ENCODE results near the gene SHC2.
"Not testable (repeated sequence)": the region's sequence is repeated elsewhere in the genome, so short reads cannot be mapped to it uniquely, and the experiment has no call there.

The SHC2 gene

GRCh38 chr19:387777-388176 lies 73.1 kb downstream of the SHC2 start:
- DNase-seq, result no peak

- DNase-seq, result not testable (repeated sequence)
These were observed 74.1 kb downstream of the SHC2 start for GRCh38 chr19:386632-387301.

DNA sequence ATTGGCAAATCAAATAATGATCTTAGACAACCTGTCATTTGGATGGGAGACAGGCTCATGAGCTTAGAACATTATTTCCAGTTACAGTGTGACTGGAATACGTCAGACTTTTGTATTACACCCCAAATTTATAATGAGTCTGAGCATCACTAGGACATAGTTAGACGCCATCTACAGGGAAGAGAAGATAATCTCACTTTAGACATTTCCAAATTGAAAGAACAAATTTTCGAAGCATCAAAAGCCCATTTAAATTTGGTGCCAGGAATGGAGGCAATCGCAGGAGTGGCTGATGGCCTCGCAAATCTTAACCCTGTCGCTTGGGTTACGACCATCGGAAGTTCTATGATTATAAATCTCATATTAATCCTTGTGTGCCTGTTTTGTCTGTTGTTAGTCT lies 74.6 kb downstream of the SHC2 start:
- not testable (repeated sequence) for DNase-seq

GRCh38 chr19:384799-385169 lies 76.0 kb downstream of the SHC2 start:
- DNase-seq, result no peak

DNA sequence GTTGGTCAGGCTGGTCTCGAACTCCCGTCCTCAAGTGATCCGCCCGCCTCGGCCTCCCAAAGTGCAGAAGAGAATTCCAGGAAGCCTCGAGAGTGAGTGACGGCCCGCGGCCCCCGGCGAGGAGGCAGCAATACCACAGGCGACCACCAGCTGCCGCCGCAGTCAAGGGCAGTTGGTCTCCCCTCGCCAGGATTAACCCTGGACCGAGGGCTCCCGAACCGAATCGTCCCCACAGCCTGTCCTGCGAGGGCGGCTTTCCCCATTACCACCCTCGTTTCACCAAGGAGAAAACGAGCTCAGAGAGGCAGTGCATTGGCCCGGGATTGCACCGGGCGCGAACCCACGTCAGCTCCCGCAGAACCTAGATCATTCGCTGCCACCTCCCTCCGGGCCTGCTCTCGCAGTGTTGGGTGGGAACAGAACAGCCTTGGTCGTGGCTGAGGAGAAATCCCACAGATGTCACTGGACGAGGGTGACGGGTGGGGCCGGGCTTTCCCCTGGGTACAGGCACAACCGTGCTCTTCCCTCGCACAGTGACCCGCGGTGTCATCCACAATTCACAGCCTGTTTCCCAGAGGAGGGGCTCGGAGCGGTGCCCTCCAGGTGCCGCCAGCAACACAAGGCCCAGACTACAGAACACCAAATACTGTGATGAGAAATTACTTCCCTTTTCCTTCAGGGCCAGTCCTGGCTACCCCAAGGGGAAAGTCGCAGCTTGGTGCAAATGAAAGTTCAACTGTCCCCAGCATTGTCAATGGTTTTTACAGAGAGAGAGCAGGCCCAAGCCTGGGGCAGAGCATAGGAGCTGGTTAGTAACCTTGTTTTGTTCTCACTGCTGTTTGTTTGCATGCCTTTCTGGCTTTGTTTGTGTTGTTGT lies 76.7 kb downstream of the SHC2 start:
- DNase-seq, result no peak

- no peak for DNase-seq
These were observed 77.8 kb downstream of the SHC2 start for GRCh38 chr19:383040-383439.

GRCh38 chr19:382578-382977 lies 78.3 kb downstream of the SHC2 start:
- DNase-seq, result peak; percentile 17

DNA sequence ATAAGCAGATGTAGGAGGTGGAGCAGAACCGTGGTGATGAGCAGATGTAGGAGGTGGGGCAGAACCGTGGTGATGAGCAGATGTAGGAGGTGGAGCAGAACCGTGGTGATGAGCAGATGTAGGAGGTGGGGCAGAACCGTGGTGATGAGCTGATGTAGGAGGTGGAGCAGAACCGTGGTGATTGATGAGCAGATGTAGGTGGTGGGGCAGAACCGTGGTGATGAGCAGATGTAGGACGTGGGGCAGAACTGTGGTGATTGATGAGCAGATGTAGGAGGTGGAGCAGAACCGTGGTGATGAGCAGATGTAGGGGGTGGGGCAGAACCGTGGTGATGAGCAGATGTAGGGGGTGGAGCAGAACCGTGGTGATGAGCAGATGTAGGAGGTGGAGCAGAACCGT lies 78.9 kb downstream of the SHC2 start:
- DNase-seq, result not testable (repeated sequence)

- DNase-seq, result not testable (repeated sequence)
These were observed 80.1 kb downstream of the SHC2 start for GRCh38 chr19:380618-381219.

DNA sequence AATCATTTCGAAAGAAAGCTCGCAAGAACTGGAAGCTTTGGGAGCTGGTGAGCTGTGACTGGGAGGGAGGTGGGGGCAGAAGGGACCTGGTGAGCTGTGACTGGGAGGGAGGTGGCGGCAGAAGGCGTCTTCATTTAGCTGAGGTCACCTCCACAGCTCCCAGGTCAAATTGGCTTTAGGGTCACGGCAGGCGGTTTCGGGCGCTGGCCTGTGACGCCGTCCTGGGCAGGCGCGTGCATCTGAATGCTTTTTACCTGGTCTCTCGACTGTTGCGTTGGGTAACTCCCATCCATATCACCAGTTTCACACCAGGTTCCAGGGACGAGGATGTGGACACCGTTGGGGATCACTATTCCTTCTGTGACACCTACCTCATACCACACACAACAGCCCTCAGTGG lies 81.0 kb downstream of the SHC2 start:
- no peak for DNase-seq

GRCh38 chr19:378706-379105 lies 82.1 kb downstream of the SHC2 start:
- no peak for DNase-seq

- no peak for DNase-seq
These were observed 82.8 kb downstream of the SHC2 start for GRCh38 chr19:377801-378581.

GRCh38 chr19:376111-376470 lies 84.7 kb downstream of the SHC2 start:
- DNase-seq, result no peak

- DNase-seq, result peak; percentile 1
These were observed 85.3 kb downstream of the SHC2 start for GRCh38 chr19:375395-376110.

- peak; percentile 18 for DNase-seq
These were observed 86.0 kb downstream of the SHC2 start for GRCh38 chr19:374886-375235.

DNA sequence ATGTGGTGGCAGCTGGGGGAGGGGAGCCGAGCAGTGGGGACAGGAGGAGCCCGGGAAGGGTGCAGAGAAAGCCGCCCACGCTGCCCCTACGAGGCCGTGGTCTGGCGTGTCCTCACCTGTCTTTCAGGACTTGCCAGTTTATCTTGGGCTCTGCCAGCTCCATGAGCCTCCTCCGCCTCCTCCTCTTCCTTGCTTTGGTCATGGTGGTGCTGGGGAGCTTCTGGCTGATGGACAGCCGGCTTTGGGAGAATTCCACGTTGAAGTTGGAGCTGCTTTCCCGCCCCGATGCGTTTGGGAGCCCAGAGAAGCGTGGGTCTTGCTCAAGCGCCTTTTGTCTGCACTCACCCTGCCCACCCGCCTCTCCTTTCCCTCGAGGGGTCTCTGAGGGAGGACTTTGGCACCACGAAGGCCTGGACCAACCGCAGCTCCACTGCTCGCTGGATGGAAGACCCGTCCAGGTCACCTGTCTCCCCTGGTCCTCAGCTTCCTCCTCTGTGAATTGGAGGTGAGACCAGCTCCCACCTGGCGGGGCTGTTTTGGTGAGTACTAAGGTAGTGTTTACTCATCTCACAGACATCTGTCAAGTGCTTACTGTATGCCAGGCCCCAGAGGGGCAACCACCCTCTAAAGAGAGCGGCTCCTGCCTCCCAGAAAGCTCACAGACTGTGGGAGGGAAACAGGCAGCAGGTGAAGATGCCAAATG lies 86.5 kb downstream of the SHC2 start:
- DNase-seq, result peak; percentile 6

- peak; percentile 2 for DNase-seq
These were observed 87.2 kb downstream of the SHC2 start for GRCh38 chr19:373391-374182.

DNA sequence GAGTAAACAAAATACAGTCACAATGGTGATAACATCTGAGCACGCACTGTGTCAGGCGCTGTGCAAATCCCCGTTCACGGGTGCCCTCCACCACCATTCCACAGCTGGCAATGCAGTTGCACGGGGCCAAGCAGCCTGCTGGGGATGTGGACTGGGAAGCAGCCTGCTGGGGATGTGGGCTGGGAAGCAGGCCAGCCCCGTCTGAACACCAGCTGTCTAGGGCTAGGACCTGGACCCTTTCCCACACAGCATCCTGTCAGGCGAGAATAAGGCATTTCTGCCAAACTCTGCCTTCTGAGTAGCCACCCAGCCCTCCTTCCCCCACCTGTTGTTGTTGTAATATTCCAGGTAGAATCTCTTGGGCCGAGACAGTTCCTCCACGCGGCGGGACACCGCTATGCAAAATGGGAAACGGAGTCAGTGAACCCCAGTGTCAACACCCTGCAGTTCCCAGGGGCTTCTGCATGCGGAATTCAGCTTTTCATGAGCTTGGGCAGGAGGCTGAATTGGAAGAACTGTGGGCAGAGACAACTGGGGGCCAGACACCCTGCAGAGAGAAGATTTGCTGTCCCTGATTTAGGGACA lies 88.4 kb downstream of the SHC2 start:
- DNase-seq, result peak; percentile 1

GRCh38 chr19:371501-372168 lies 89.2 kb downstream of the SHC2 start:
- DNase-seq, result peak; percentile 71
